Measurements from ENCODE around the gene ITGBL1.

DNA sequence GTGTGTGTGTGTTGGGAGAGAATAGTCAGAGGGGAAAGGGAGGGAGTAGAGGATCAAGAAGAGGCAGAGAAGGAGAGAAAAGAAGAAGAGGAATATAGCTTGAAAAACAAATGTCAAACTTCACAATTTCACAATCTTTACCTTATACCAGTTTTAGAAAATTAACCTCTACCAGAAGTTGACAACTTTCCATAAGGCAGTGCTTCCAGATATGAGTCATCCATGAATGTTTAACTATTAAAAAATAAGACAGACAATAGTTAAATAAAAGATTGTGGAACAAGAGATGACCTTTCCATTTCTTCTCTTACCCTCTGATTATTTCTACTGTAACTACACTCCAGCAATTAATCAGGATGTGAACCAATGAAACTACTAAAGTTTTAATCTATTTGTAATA, 229.4 kb downstream of the ITGBL1 start:
- TF ChIP-seq, protein P1, sequence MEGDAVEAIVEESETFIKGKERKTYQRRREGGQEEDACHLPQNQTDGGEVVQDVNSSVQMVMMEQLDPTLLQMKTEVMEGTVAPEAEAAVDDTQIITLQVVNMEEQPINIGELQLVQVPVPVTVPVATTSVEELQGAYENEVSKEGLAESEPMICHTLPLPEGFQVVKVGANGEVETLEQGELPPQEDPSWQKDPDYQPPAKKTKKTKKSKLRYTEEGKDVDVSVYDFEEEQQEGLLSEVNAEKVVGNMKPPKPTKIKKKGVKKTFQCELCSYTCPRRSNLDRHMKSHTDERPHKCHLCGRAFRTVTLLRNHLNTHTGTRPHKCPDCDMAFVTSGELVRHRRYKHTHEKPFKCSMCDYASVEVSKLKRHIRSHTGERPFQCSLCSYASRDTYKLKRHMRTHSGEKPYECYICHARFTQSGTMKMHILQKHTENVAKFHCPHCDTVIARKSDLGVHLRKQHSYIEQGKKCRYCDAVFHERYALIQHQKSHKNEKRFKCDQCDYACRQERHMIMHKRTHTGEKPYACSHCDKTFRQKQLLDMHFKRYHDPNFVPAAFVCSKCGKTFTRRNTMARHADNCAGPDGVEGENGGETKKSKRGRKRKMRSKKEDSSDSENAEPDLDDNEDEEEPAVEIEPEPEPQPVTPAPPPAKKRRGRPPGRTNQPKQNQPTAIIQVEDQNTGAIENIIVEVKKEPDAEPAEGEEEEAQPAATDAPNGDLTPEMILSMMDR (IDR thresholded peaks at IDR 0.05) = no peak
- TF ChIP-seq POLR2A (IDR thresholded peaks at IDR 0.05) (no peak), EP300 (IDR thresholded peaks at IDR 0.05) (no peak)

Data from tibial nerve (tissue), 4 donors.